GM19467 (cell line): ENCODE data around the gene KLHL35.

Experiments used
- ATAC-seq: cut with Tn5 transposase; IDR thresholded peaks from one replicate; pipeline ENCODE4 v1.9.1; 2021; ENCODE audit warnings: mild to moderate bottlenecking, moderate library complexity; ENCODE audit not compliant: unreplicated experiment

KLHL35 gene

DNA sequence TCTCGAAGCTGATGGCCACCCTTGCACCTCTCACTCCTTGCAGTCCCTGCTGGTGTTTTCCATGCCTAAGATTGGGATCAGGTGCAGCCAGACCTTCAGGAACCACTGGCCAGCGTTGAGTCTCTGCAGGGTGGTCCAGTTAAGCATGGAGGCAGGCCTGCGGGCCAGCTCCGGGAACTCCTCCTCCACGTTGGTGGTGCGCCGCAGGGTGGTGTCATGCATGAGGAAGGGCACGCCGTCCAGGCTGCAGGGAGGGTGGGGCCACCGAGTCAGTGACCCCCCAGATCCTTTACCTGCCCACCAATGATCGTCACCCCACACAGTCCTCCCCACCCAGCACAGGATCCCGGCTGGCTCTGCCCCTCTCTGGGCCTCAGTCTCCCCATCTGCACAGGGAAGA is 10.0 kb upstream of the KLHL35 start:
- no peak for ATAC-seq

DNA sequence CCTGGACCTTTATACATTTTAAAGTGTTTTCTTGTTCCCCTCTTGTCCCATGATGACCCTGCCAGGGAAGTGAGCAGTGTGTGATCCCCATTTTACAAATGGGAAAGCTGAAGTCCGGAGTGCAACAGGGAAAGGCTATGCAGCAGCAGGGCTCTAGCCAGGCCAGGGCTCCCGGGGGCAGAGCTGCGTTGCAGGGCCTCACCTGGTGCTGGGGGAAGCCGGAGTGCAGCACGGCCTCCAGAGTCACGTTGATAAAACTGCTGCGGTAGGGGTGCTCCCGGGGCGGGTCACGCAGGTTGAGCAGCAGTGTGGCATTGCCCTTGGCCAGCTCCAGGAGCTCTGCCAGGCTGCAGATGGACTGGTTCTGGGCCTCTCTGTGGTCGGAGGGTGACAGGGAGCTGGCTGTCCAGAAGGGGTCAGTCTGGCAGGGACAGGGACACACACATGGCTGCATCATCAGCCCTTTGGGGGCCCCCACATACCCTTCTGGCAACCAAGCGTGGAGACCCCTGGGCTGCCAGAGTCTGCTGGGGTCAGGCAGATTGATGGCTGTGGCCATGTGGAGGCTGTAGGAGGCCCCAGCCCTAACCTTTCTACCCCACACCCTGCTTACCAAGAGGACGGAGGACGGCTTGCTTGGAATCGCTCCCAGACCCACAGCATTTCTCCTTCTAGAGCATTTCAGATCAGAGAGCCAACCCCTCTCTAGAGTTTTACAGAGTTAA is 9.3 kb upstream of the KLHL35 start:
- no peak for ATAC-seq

DNA sequence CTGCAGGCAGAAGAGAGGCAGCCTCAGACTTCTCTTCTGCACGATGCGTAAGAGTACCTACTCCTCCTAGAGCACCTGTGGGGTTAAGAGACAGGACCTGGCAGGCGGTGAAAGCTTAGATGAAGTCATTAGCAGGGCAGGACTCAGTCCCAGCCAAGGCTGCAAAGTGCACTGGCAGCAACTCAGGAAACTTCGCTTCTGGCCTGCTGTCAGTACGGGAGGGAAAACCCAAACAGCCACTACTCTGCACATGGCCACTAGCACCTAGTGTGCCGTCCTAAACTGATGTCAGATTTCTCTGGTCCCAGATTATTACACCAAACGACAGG is 8.8 kb upstream of the KLHL35 start:
- no peak for ATAC-seq

DNA sequence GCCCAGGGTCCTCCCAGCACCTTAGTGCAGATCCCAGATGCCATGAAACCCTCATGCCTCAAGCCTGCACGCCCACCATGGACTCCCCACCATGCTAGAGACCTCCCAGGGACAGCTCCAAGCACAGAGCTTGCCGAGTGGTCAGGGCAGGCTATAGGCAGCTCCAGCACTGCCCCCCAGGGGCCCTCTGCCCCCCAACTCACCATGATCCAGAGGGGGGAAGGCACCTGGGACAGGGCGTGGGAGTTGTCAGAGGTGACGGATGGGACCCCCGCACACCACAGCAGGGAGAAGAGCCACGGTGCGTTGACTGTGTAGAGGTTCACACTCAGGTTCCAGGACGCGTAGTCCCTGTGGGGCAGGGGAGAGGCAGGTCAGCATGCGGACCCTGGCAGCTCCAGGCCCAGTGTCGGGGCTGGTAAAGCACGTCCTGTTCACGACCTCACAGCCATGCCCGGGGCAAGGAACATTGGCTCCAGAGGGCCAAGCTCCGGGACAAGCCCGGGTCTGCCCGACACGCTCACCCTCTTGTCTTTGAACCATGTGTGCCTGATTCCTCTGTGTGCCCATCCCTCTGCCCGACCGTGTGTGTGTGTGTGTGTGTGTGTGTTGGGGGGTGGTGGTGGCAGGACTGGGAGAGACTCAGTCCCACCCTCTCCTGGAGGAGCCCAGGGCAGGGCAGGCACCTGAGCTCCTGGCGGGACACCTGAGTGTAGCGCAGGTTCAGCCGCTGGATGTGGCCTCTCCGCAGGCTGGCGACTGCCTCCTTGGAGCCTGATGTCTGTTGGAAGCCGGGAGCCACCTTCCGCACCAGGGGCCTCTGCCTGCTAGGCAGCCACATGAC is 8.2 kb upstream of the KLHL35 start:
- no peak for ATAC-seq

DNA sequence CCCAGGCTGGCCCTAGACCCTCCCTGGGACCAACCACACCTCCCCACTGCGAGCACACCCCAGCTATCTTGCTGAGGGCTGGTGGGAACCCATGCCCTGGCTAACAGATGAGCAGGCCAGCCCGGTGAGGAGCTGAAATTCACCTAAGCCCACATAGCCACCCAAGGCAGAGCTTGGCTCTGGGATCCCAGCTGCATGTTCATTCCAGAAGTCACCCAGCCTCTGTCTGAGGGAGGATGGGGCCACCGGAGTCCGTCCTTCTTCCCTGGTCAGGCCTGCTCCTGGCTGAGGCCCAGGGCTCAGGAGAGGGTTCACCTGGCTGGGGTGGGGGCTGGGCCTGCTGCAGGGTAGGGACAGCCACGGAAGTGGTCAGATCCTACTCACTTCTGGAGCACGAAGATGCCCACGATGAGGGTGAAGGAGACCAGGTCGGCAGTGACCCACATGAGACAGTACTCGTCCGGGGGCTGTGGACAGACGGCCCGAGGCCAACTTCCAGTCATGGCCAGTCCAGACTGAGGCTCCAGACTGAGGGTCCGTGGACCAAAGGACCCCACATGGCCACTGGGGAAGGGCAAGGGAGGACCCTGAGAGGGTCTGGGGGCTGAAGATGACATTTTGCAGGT is 6.6 kb upstream of the KLHL35 start:
- ATAC-seq, result no peak

- ATAC-seq, result no peak
These were observed 6.0 kb upstream of the KLHL35 start for GRCh38 chr11:75439026-75439425.

DNA sequence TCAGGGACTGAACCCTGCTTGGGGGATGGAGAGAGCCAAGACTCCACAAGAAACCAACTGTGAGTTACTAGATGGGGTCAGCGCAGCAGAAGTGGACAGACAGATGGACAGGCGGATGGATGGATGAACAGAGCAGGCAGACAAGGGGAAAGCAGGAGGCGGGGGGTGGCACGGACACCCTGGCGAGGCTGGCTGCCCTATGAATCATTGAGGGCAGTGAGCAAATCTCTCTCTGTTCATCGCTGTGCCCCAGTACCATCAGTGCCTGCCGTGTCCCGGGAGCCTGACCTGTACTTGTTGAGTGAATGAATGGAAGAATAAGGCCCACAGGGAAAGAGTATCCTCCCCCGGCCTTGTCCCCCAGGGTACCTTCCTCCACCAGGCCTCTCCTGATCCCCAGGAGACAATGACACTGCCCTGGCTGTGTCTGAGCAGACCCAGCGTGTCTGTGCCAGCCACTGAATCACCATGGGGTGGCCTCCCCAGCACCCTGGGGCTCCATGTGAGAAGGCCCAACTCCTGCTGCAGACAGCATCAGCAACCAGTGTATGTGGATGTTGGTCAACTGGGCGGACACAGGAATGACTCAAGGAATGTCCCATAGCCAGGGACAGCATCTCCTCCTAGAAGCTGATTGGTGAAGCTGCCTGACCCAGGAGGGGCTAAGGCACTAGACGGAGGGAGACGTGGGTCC is 5.1 kb upstream of the KLHL35 start:
- no peak for ATAC-seq

- ATAC-seq, result no peak
These were observed 3.8 kb upstream of the KLHL35 start for GRCh38 chr11:75436806-75437205.

DNA sequence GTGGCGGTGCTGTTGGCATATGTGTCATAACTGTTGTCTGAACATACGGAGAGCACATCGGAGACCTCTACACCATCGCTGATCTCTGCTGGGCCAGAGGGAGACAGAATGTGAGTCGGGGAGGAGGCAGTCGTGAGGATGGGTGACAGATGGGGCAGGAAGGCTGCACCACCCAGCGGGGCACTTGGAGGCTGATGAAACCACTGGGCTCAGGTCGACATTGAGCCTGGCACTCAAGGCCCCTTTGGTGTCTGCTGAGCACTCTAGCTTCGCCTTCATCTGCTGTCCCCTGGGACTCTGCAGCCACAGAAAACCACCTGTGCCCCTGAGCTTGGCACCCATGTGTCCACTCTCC is 2.5 kb upstream of the KLHL35 start:
- no peak for ATAC-seq

DNA sequence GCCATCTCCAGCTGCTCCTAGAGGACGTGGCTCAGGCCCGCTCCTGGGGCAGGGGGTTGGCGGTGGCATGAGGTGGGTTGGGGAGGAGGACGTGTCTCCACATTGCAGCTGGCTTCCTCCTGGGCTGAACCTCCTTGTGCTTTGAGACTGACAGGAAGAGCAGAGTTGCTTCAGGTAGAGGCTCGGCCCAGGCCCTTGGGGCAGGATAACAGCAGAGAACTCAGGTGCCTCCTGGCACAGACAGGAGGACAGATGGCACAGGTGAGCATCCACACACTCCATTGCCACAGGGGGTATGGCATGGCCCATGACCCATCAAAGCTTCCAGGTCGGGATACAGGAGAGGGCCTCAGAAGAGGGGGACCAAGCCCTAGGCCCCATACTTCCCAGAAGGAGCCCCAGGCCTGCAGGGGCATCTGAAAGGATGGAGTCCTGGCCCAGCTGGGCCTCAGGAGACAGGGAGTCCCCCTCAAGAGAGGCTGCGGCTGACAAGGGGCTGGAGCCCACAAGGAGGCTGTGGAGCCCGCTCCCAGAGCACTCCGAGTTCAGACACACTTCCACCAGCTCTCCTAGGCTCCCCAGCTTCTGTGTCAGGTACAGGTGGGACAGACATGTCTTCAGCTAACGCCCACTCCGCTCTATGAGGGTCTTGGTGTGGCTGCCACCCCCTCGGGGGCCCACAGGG is 2.0 kb upstream of the KLHL35 start:
- no peak for ATAC-seq

- ATAC-seq, result no peak
These were observed 1.0 kb upstream of the KLHL35 start for GRCh38 chr11:75434051-75434450.

DNA sequence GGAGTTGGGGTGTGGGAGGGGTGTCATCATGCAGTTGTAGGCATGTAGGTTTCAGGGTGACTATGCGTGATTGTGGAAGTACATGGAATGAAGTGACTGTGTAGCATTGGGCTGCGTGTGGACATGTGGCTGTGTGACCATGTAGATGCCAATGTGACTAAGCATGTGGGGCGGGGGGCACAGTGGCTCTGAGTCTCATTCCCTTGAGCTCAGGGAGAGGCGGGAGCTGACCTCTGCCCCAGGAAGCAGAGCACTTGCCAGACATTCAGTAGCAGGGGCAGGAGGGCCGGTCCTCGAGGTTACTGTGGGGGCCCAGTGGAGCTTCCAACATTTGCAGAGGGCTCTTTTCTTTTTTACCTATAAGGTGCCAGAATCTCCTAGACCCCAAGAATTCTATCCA is 440 bp upstream of the KLHL35 start:
- ATAC-seq, result no peak

DNA sequence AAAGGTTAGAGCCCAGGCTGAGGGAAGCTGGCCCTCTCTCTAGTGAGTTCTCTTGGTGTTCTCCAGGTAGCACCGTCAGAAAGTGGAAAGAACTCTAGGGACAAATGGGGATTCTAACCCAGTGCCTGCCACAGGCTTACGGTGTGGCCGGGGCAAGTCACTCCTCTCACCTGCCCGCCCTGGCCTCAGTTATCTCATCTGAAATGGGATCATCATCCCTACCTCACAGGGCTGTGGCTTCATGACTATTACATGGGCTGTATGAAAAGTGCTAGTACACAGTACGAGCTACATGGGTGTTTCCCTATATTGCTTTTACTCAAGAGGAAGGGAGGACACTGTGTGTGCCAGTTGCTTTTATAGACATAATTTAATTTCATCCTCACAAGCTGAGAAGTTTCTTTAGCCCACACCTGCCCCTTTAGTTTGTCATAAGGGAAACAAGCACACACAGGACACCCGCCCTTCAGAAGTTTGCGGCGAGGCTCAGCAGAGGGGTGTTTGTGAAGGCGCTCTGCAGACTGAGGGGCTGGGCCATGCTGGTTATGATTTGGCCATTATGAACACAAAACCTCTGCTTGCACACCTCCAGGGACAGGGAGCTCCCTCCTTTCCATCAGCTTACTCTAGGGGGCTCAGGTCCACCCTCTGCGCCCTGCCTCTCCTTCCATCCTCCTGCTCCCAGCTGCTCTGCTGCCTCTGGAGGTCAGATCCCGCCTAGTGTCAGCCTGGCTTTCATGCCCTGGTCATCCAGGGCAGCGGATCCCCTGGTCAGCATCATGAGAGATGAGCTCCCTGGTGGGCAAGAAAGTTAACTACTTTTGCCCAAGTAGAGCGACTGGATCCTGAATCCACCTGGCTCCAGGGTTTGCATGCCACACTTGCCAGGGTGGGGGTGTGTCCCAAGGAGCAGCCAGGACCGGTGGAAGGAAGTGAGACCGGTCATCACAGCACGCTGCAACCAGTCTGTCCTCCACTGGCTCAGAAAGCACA is 1.2 kb downstream of the KLHL35 start:
- ATAC-seq, result no peak

GRCh38 chr11:75430714-75431532 is 2.1 kb downstream of the KLHL35 start:
- no peak for ATAC-seq

DNA sequence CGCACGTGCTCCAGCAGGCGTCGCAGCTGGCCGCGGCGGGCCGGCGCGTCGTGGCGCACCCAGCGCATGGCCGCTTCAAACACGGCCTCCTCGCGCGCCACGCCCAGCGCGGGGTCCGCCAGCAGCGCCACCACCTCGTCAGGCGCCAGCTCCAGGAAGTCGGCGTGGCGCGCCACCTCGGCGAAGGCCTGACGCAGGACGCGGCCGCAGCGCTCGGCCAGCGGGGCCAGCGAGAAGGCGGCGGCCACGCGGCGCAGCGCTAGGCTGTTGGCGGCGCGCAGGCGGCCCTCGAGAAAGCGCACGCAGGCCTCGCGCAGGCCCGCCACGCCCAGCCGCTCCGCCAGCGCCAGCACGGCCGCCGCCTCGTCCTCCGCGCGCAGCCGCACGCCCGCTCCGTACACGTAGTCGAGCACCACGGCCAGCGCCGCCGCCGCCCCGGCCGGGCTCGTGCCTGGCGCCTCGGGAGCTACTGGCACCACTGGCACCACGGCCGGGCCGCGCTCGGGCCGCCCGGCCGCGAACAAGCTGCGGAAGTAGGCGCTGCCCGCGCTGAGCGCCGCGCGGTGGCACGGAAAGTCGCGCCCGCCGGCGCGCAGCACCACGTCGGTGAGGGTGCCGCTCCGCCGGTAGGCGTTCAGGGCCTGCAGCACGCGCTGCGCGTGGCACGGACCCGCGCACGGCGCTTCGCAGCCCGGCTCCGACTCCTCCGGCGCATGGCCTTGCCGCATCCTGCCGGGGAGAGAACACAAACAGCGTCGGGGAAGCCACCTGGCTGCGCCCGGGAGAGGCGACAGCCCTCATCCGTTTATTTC is 2.9 kb downstream of the KLHL35 start:
- ATAC-seq, result peak; percentile 48

- ATAC-seq, result no peak
These were observed 3.4 kb downstream of the KLHL35 start for GRCh38 chr11:75429641-75429901.

- no peak for ATAC-seq
These were observed 3.9 kb downstream of the KLHL35 start for GRCh38 chr11:75428989-75429640.

DNA sequence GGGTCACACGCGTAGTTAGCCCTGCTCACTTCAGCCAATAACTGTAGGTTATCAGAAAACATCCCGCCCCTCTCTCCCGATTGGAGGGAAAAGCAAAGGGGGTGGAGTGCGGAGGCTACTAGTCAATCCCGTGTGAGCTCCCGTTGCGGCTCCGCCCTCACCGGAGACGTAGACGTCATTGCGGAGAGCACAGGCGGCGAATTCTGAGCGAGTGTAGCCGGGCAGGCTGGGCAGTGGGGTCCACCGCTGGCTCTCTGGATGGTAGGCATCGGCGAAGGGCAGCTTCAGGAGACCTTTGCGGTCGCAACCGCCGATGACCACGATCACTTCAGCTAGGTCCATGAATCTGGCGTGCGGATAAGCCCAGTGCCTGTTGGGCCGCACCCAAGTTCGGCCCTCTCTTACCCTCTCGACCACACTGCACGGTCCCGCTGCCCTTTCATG is 4.7 kb downstream of the KLHL35 start:
- no peak for ATAC-seq
